Hepatic stellate cell (primary cell): ENCODE results near the gene WDR36.

ENCODE experiments used
- DNase-seq: peaks from one replicate; pipeline ENCODE4 v3.0.0; 2011; ENCODE audit warnings: low spot score

The WDR36 gene

GRCh38 chr5:111106320-111106948 lies 14.3 kb downstream of the WDR36 start:
- no peak for DNase-seq

- DNase-seq = no peak
These were observed 15.2 kb downstream of the WDR36 start for GRCh38 chr5:111107371-111107770.

- no peak for DNase-seq
These were observed 19.8 kb downstream of the WDR36 start for GRCh38 chr5:111111956-111112355.

GRCh38 chr5:111113678-111114077 lies 21.5 kb downstream of the WDR36 start:
- no peak for DNase-seq

- DNase-seq = no peak
These were observed 23.1 kb downstream of the WDR36 start for GRCh38 chr5:111115229-111115628.

- DNase-seq = no peak
These were observed 24.4 kb downstream of the WDR36 start for GRCh38 chr5:111116550-111116949.

- DNase-seq = no peak
These were observed 25.0 kb downstream of the WDR36 start for GRCh38 chr5:111117136-111117535.

GRCh38 chr5:111119221-111119620 lies 27.1 kb downstream of the WDR36 start:
- no peak for DNase-seq

- DNase-seq = no peak
These were observed 27.7 kb downstream of the WDR36 start for GRCh38 chr5:111119856-111120255.

- no peak for DNase-seq
These were observed 28.8 kb downstream of the WDR36 start for GRCh38 chr5:111120911-111121310.

- no peak for DNase-seq
These were observed 29.8 kb downstream of the WDR36 start for GRCh38 chr5:111121926-111122325.

GRCh38 chr5:111122398-111122797 lies 30.2 kb downstream of the WDR36 start:
- DNase-seq = no peak

GRCh38 chr5:111124793-111125192 lies 32.6 kb downstream of the WDR36 start:
- no peak for DNase-seq

GRCh38 chr5:111126896-111127295 lies 34.7 kb downstream of the WDR36 start:
- no peak for DNase-seq

GRCh38 chr5:111127453-111128195 lies 35.5 kb downstream of the WDR36 start:
- no peak for DNase-seq

GRCh38 chr5:111129938-111130337 lies 37.8 kb downstream of the WDR36 start:
- no peak for DNase-seq

GRCh38 chr5:111131356-111131755 lies 39.2 kb downstream of the WDR36 start:
- DNase-seq = no peak

GRCh38 chr5:111132076-111132475 lies 39.9 kb downstream of the WDR36 start:
- no peak for DNase-seq

GRCh38 chr5:111132731-111133435 lies 40.7 kb downstream of the WDR36 start:
- no peak for DNase-seq

- no peak for DNase-seq
These were observed 41.2 kb downstream of the WDR36 start for GRCh38 chr5:111133436-111133751.

- no peak for DNase-seq
These were observed 41.9 kb downstream of the WDR36 start for GRCh38 chr5:111134087-111134486.

- no peak for DNase-seq
These were observed 42.7 kb downstream of the WDR36 start for GRCh38 chr5:111134864-111135263.

GRCh38 chr5:111135363-111135762 lies 43.2 kb downstream of the WDR36 start:
- DNase-seq = no peak
